ENCODE measurements around the gene ATXN1.

ATXN1 gene

GRCh38 chr6:16430391-16431089 lies 330.7 kb downstream of the ATXN1 start:
- no peak for TF ChIP-seq EZH2phosphoT487 (IDR thresholded peaks at IDR 0.05; ENCODE audit: low read depth)
- no peak for TF ChIP-seq CTCF (IDR thresholded peaks at IDR 0.05; ENCODE audit: low read depth, low read length)
- Histone ChIP-seq H3K9me3 (ENCODE audit: insufficient read depth, low read length) (no peaks in the 10 kb centered on the region), H4K20me1 (ENCODE audit: insufficient read depth, low read length) (no peaks in the 10 kb centered on the region), H3K27me3 (ENCODE audit: low read depth, low read length) (peaks cover 26% of the 10 kb centered on the region), H3K79me2 (ENCODE audit: low read length) (no peaks in the 10 kb centered on the region), H3K27ac (ENCODE audit: low read length) (no peak overlapping the region), H3K9ac (ENCODE audit: low read length) (no peak overlapping the region), H3K36me3 (replicated peaks; ENCODE audit: low read depth, low read length) (no peaks in the 10 kb centered on the region), H3K4me2 (ENCODE audit: low read length) (no peak overlapping the region), H2AFZ (ENCODE audit: low read depth, low read length) (no peak overlapping the region), H3K4me3 (ENCODE audit: low read length) (no peak overlapping the region), H3K4me1 (ENCODE audit: low read length) (peaks cover 6% of the 10 kb centered on the region)

GRCh38 chr6:16429669-16430068 lies 331.6 kb downstream of the ATXN1 start:
- no peak overlapping the region for H2AFZ ChIP-seq (ENCODE audit: low read depth, low read length)
- no peak overlapping the region for H3K9ac ChIP-seq (ENCODE audit: low read length)
- TF ChIP-seq EZH2phosphoT487 (IDR thresholded peaks at IDR 0.05; ENCODE audit: low read depth) = no peak
- no peak for TF ChIP-seq CTCF (IDR thresholded peaks at IDR 0.05; ENCODE audit: low read depth, low read length)
- no peaks in the 10 kb centered on the region for H3K36me3 ChIP-seq (replicated peaks; ENCODE audit: low read depth, low read length)
- H3K4me2 ChIP-seq (ENCODE audit: low read length) = no peak overlapping the region
- H3K79me2 ChIP-seq (ENCODE audit: low read length) = no peaks in the 10 kb centered on the region
- H3K4me3 ChIP-seq (ENCODE audit: low read length) = no peak overlapping the region
- H4K20me1 ChIP-seq (ENCODE audit: insufficient read depth, low read length) = no peaks in the 10 kb centered on the region
- H3K4me1 ChIP-seq (ENCODE audit: low read length) = peaks cover 6% of the 10 kb centered on the region
- H3K27me3 ChIP-seq (ENCODE audit: low read depth, low read length) = peaks cover 26% of the 10 kb centered on the region
- no peak overlapping the region for H3K27ac ChIP-seq (ENCODE audit: low read length)
- H3K9me3 ChIP-seq (ENCODE audit: insufficient read depth, low read length) = no peaks in the 10 kb centered on the region

GRCh38 chr6:16427124-16427523 lies 334.1 kb downstream of the ATXN1 start:
- no peaks in the 10 kb centered on the region for H3K79me2 ChIP-seq (ENCODE audit: low read length)
- H3K4me2 ChIP-seq (ENCODE audit: low read length) = no peak overlapping the region
- H3K27me3 ChIP-seq (ENCODE audit: low read depth, low read length) = peaks cover 15% of the 10 kb centered on the region
- H3K9me3 ChIP-seq (ENCODE audit: insufficient read depth, low read length) = no peaks in the 10 kb centered on the region
- H3K9ac ChIP-seq (ENCODE audit: low read length) = no peak overlapping the region
- peaks cover 6% of the 10 kb centered on the region for H3K4me1 ChIP-seq (ENCODE audit: low read length)
- no peak overlapping the region for H3K27ac ChIP-seq (ENCODE audit: low read length)
- no peak overlapping the region for H2AFZ ChIP-seq (ENCODE audit: low read depth, low read length)
- TF ChIP-seq CTCF (IDR thresholded peaks at IDR 0.05; ENCODE audit: low read depth, low read length) = no peak
- no peak for TF ChIP-seq EZH2phosphoT487 (IDR thresholded peaks at IDR 0.05; ENCODE audit: low read depth)
- H4K20me1 ChIP-seq (ENCODE audit: insufficient read depth, low read length) = no peaks in the 10 kb centered on the region
- H3K4me3 ChIP-seq (ENCODE audit: low read length) = no peak overlapping the region
- no peaks in the 10 kb centered on the region for H3K36me3 ChIP-seq (replicated peaks; ENCODE audit: low read depth, low read length)

GRCh38 chr6:16425881-16426615 lies 335.2 kb downstream of the ATXN1 start:
- TF ChIP-seq CTCF (IDR thresholded peaks at IDR 0.05; ENCODE audit: low read depth, low read length) (no peak), EZH2phosphoT487 (IDR thresholded peaks at IDR 0.05; ENCODE audit: low read depth) (no peak)
- no peaks in the 10 kb centered on the region for H3K79me2 ChIP-seq (ENCODE audit: low read length)
- no peak overlapping the region for H3K9ac ChIP-seq (ENCODE audit: low read length)
- H3K27ac ChIP-seq (ENCODE audit: low read length) = no peak overlapping the region
- peaks cover 15% of the 10 kb centered on the region for H3K27me3 ChIP-seq (ENCODE audit: low read depth, low read length)
- no peaks in the 10 kb centered on the region for H3K36me3 ChIP-seq (replicated peaks; ENCODE audit: low read depth, low read length)
- no peaks in the 10 kb centered on the region for H3K9me3 ChIP-seq (ENCODE audit: insufficient read depth, low read length)
- no peak overlapping the region for H3K4me3 ChIP-seq (ENCODE audit: low read length)
- no peak overlapping the region for H3K4me2 ChIP-seq (ENCODE audit: low read length)
- peaks cover 4% of the 10 kb centered on the region for H3K4me1 ChIP-seq (ENCODE audit: low read length)
- no peak overlapping the region for H2AFZ ChIP-seq (ENCODE audit: low read depth, low read length)
- no peaks in the 10 kb centered on the region for H4K20me1 ChIP-seq (ENCODE audit: insufficient read depth, low read length)
